Heart left ventricle (tissue), 16 donors: ENCODE results near the gene EIF3M. TPM values are rescaled to one million over a fixed set of nuclear protein-coding genes. Genes with fewer than 3 reads are reported as not detected.

ENCODE experiments used
- ATAC-seq, 4 donors: fragments of 200-7000 bp; cut with Tn5 transposase; one replicate each; pipeline ENCODE4 v1.9.1; 2020 to 2022; ENCODE audit warnings: moderate library complexity in 4 of 4, mild to moderate bottlenecking in 3 of 4, moderate number of reproducible peaks in 1 of 4
- DNase-seq, 5 donors: peaks; one replicate each; pipeline ENCODE4 v3.0.0-alpha.2; 2020
- H3K27ac ChIP-seq, 12 donors: fragments of 200-600 bp; sonication (generic) in 4 of 12; one replicate each; pipeline versions ENCODE4 v1.5.0 to v1.8.0; 2016 to 2022; ENCODE audit warnings: mild to moderate bottlenecking in 2 of 12
- H3K27me3 ChIP-seq, 9 donors: fragments of 200-600 bp; sonication (generic) in 2 of 9; one replicate each; pipeline versions ENCODE4 v1.5.1 to v1.8.0; 2016 to 2022; ENCODE audit warnings: mild to moderate bottlenecking in 3 of 9
- H3K36me3 ChIP-seq, 9 donors: fragments of 200-600 bp; sonication (generic) in 2 of 9; one replicate each; pipeline versions ENCODE4 v1.5.0 to v1.8.0; 2018 to 2022; ENCODE audit warnings: mild to moderate bottlenecking in 2 of 9
- H3K4me1 ChIP-seq, 12 donors: fragments of 200-600 bp; sonication (generic) in 4 of 12; one replicate each; pipeline versions ENCODE4 v1.5.0 to v1.8.0; 2016 to 2022; ENCODE audit warnings: mild to moderate bottlenecking in 3 of 12
- H3K4me3 ChIP-seq, 12 donors: fragments of 200-600 bp; sonication (generic) in 4 of 12; one replicate each; pipeline versions ENCODE4 v1.5.0 to v1.8.0; 2017 to 2022; ENCODE audit warnings: mild to moderate bottlenecking in 9 of 12, moderate library complexity in 4 of 12
- H3K9me3 ChIP-seq, 12 donors: fragments of 200-600 bp; sonication (generic) in 4 of 12; one replicate each; pipeline versions ENCODE4 v1.5.0 to v1.8.0; 2016 to 2022; ENCODE audit warnings: mild to moderate bottlenecking in 1 of 12
- POLR2A ChIP-seq, 2 donors: fragments of 450-650 bp; IDR thresholded peaks; one replicate each; pipeline ENCODE4 v1.6.1; 2017; ENCODE audit warnings: antibody characterized with exemption in 2 of 2, mild to moderate bottlenecking in 2 of 2, moderate library complexity in 2 of 2
- WGBS, 4 donors: extraction: QIAGEN DNeasy Blood & Tissue Kit in 2 of 4; methylation state at CpG; one replicate each; pipeline versions ENCODE4 v1.1.5 to v1.1.7; 2013 to 2018; 5-methylcytosine and 5-hydroxymethylcytosine counted together
- intact Hi-C, 10 donors: fragments of 100-400 bp; cut with DNase I; formaldehyde crosslinking; loops; one replicate each; pipeline versions ENCODE4 v1.11.1 to v1.14.2; 2022
- long read RNA-seq, 3 donors: library from polyadenylated mRNA; unstranded; transcript quantifications; one replicate each; pipeline ENCODE4 v2.0.0, GENCODE V29; 2020 to 2021
- polyA plus RNA-seq, 2 donors: library from polyadenylated mRNA; stranded (reverse); fragments of 200-250 nt; gene quantifications; one replicate each; pipeline ENCODE4 v1.2.3, GENCODE V29; 2013
- total RNA-seq, 9 donors: library from RNA; depleted of rRNA in 2 of 9; stranded (reverse); fragments of >200 nt in 2 of 9; fragmentation: NEBNext Ultra II Directional in 3 of 9; extraction: Animal tissue kit (Norgen Biotek cat#: 25700) in 3 of 9; gene quantifications; one replicate each; pipeline versions ENCODE4 v1.1.0 to v1.2.4, GENCODE V29; 2016 to 2023
- TF ChIP-seq, protein P1 (sequence below), 12 donors: fragments of 200-600 bp; sonication (generic) in 4 of 12; IDR thresholded peaks; one replicate each; pipeline versions ENCODE4 v1.5.0 to v1.8.0; 2018 to 2022; ENCODE audit warnings: antibody characterized with exemption in 12 of 12, mild to moderate bottlenecking in 5 of 12
- donor health status: ischemic (EF 13 %, LVEDD 7.1; RV severe dilation, severe dysfunction).
- donor health status: healthy with polysubstance abuse.
- donor health status: DM: no; HTN: yes; CAD: no.
- donor health status: DM: no; HTN: no; CAD: no.
- donor health status: ischemic (EF 25% LVEDD 6.9; RV normal size, moderate dysfunction).
- donor health status: ischemic (EF 25% LVEDD 5.7; RV mildly dilated, moderate dysfunction).
- donor health status: healthy.
- donor health status: DM: yes; HTN: yes; CAD: no.
- donor health status: ischemic (EF 35%, LVEDD 5.7; RV mildly dilated, moderate dysfunction).
- donor health status: nonischemic (EF 11% LVEDD 7.7; RV severe dilation, severe dysfunction).
- donor health status: DM: yes; HTN: yes; CAD: no.
- donor health status: PGD.
- donor health status: ischemic (EF 29% LVEDD 5.4; RV normal size, mild dysfunction).
- donor health status: nonischemic (EF 23%, LVEDD 6.1; RV moderate dilation, normal function).

EIF3M gene
- total RNA-seq: 100 to 1,000 TPM; 143 to 269 (median 172) TPM
- 100 to 1,000 TPM; 183 to 353 TPM for polyA plus RNA-seq
- long read RNA-seq, donor 1, full-length matches to known transcripts: 119 of 142 reads
- long read RNA-seq, donor 1, partial matches to known transcripts: 12 of 142 reads
- long read RNA-seq, donor 1, other reads (novel, unspliced or antisense): 11 of 142 reads
- long read RNA-seq, donor 2, full-length matches to known transcripts: 379 of 411 reads
- long read RNA-seq, donor 2, partial matches to known transcripts: 0 of 411 reads
- long read RNA-seq, donor 2, other reads (novel, unspliced or antisense): 32 of 411 reads
- long read RNA-seq, donor 3, full-length matches to known transcripts: 114 of 128 reads
- long read RNA-seq, donor 3, partial matches to known transcripts: 3 of 128 reads
- long read RNA-seq, donor 3, other reads (novel, unspliced or antisense): 11 of 128 reads

DNA sequence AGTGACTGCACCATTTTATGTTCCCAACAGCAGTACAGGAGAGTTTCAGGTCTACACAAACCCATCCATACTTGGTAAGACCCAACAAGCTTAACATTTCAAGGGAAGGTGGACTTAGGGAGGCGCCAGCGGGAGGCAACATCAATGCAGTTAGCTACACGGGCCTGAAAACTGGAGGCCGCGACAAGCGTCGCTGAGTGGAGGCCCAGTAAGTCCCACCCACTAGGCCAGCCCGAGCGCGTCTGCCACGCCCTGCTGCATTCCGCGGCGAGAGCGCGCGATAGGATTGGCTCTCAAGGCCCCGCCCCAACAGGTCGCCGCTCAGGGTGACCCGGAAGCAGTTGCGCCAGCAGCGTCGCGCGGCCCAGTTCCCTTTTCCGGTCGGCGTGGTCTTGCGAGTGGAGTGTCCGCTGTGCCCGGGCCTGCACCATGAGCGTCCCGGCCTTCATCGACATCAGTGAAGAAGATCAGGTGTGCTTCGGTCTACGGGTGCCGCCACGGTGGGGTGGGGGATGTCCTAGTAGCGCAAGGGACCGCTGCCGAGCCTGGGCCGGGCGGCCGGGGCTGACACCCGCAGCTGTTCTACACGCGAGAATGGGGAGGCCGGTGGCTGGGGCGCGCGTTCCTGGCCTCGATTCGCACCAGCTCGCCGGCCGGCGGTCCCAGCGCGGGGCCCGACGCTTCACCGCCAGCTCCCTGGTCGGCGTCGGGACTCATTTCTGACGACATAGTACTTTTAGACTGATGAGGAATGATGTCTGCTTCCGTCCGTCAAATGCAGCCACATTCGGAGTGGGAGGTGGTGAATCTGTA is at the start of gene EIF3M:
TSS of gene EIF3M (plus strand) at position 373 of the 813 bp plus-strand sequence. CDS start at position 430, 57 bp downstream.
- no peaks in the 10 kb centered on the region for H3K9me3 ChIP-seq
- 0 to 3% (median 1%) methylated on average over 38 to 70 of the region's 70 CpGs for WGBS, 4 donors
- intact Hi-C loops: loop anchor here in 5 of 10 donors (5.0 to 10.0 kb wide), 5 partner anchors 146 to 259 kb away; partner anchors contain the start of genes WT1 (in 3 of the 5) and CCDC73 (in 1 of the 5)
- ATAC-seq (peak; percentile 100), DNase-seq (peak; percentile 97 to 99 (median 97))
- H3K27me3 ChIP-seq: peaks cover 0 to 7% (median 0%) of the 10 kb centered on the region in 9 donors
- peak in 1 of 2 donors; percentile 50 for TF ChIP-seq POLR2A (IDR thresholded peaks at IDR 0.05)
- TF ChIP-seq, protein P1, sequence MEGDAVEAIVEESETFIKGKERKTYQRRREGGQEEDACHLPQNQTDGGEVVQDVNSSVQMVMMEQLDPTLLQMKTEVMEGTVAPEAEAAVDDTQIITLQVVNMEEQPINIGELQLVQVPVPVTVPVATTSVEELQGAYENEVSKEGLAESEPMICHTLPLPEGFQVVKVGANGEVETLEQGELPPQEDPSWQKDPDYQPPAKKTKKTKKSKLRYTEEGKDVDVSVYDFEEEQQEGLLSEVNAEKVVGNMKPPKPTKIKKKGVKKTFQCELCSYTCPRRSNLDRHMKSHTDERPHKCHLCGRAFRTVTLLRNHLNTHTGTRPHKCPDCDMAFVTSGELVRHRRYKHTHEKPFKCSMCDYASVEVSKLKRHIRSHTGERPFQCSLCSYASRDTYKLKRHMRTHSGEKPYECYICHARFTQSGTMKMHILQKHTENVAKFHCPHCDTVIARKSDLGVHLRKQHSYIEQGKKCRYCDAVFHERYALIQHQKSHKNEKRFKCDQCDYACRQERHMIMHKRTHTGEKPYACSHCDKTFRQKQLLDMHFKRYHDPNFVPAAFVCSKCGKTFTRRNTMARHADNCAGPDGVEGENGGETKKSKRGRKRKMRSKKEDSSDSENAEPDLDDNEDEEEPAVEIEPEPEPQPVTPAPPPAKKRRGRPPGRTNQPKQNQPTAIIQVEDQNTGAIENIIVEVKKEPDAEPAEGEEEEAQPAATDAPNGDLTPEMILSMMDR (IDR thresholded peaks at IDR 0.05): peak in 1 of 12 donors; percentile 20
- peak within 1 kb of the TSS; percentile 5 to 88 (median 82) for H3K27ac ChIP-seq
- peak within 1 kb of the TSS; percentile 60 to 96 (median 87) for H3K4me3 ChIP-seq
- H3K4me1 ChIP-seq: peaks cover 0 to 44% (median 25%) of the 10 kb centered on the region in 12 donors
- H3K36me3 ChIP-seq: peaks cover 0 to 18% (median under 1%) of the 10 kb centered on the region in 9 donors

DNA sequence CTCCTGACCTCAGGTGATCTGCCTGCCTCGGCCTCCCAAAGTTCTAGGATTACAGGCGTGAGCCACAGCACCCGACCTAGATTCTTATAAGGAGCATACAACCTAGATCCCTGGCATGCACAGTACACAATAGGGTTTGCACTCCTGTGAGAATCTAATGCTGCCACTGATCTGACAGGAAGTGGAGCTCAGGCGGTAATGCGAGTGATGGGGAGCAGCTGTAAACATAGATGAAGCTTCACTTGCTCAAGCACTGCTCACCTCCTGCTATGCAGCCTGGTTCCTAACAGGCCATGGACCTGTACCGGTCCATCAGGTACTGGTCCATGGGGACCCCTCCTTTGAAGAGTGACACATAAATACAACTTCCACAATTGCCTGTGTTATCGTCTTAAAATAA is 44.8 kb upstream of the EIF3M start:
- TF ChIP-seq POLR2A (IDR thresholded peaks at IDR 0.05): no peak
- TF ChIP-seq, protein P1 (IDR thresholded peaks at IDR 0.05): no peak
- no peak for DNase-seq
- H3K4me1 ChIP-seq: no peaks in the 10 kb centered on the region
- ATAC-seq: no peak
- H3K27me3 ChIP-seq: no peaks in the 10 kb centered on the region
- H3K36me3 ChIP-seq: no peaks in the 10 kb centered on the region
- intact Hi-C loops: no loop called here
- no peak overlapping the region for H3K27ac ChIP-seq
- H3K9me3 ChIP-seq: no peaks in the 10 kb centered on the region
- H3K4me3 ChIP-seq: no peak overlapping the region
- 85 to 96% (median 90%) methylated on average over 7 of the region's 7 CpGs for WGBS, 4 donors

DNA sequence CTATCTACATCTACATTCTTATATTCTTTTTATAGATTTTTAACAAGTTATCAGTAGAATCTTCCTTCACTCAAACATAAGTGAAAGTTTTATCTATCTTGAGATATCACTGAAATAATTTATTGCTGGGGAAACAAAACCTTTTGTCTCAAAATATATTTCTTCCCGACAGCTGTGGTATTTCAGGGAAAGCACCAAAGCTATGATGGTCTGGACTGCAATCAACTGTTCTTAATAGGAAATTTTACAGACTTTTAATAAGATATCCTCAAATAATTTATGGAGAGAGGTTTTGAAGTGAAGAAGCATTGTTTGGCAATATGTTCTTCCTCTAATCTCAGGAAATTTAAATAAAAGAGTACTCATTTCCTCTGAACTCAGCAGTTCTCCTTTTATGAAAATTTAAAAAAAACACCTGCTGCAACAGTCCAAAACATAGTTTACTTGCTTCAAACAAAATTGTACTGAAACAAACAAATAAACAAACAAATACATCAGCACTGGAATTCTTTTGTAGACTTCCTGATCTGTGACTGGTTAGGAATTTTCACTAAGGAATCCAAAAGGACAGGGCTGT is 33.9 kb upstream of the EIF3M start:
- H3K9me3 ChIP-seq: no peaks in the 10 kb centered on the region
- WGBS, 4 donors: 49 to 61% (median 56%) methylated on average over 1 of the region's 1 CpG
- intact Hi-C loops: no loop called here
- peaks cover 0 to 7% (median 0%) of the 10 kb centered on the region in 12 donors for H3K4me1 ChIP-seq
- no peak for ATAC-seq
- TF ChIP-seq, protein P1 (IDR thresholded peaks at IDR 0.05): no peak
- TF ChIP-seq POLR2A (IDR thresholded peaks at IDR 0.05): no peak
- no peak for DNase-seq
- H3K27me3 ChIP-seq: no peaks in the 10 kb centered on the region
- H3K4me3 ChIP-seq: no peak overlapping the region
- H3K27ac ChIP-seq: no peak overlapping the region
- no peaks in the 10 kb centered on the region for H3K36me3 ChIP-seq
